Posterior cingulate gyrus (tissue), 11 donors: ENCODE measurements around the gene SLC24A3.

Experiments
- DNase-seq, 10 donors: peaks; one replicate each; pipeline versions ENCODE4 v3.0.0 to v3.0.0-alpha.2; 2020 to 2021; ENCODE audit warnings: mixed read lengths in 3 of 10
- intact Hi-C: fragments of 100-400 bp; cut with DNase I; formaldehyde crosslinking; loops from one replicate; pipeline ENCODE4 v1.15.1; 2023

Gene SLC24A3

DNA sequence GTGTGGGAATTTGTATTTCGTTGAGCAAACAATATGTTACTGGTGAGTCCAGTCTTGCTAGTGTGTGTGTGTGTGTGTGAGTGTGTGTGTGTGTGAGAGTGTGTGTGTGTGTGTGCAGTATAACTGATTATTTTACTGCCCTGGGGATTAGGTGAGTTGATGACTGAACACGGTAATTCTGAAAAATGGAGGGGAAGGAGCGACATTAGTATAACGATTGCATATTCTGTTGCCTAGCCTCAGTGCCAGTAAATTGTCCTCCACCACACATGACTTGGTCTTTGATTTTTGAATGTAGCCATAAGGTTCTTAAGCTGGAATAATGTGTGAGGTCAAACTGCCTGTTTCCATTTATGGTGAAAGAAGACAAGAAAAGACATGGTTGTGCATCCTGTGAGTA, 121.1 kb downstream of the SLC24A3 start:
- DNase-seq: no peak
- intact Hi-C loops: no loop called here

DNA sequence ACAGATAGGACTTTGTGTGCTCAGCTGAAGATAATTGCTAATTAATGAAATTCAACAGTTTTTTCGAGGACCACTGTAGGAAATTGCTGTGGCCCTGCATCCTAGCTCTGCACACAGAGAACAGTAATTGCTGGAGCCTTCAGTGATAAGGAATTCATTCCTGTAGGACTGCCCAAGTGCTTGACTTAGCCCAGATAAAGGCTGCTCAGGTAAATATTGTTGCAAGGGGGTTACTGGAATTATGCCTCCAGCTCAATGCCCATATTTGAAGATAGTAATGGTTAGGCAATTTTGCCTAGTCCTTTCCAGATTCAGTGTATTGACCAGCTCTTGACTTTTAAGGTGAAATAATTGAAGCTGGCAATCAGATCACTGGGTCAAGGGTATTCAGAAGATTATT, 122.9 kb downstream of the SLC24A3 start:
- intact Hi-C loops: no loop called here
- no peak for DNase-seq

- intact Hi-C loops: no loop called here
- no peak for DNase-seq
These were observed 123.5 kb downstream of the SLC24A3 start for GRCh38 chr20:19335916-19336315.

GRCh38 chr20:19336631-19337030, 124.2 kb downstream of the SLC24A3 start:
- DNase-seq: no peak
- intact Hi-C loops: no loop called here

DNA sequence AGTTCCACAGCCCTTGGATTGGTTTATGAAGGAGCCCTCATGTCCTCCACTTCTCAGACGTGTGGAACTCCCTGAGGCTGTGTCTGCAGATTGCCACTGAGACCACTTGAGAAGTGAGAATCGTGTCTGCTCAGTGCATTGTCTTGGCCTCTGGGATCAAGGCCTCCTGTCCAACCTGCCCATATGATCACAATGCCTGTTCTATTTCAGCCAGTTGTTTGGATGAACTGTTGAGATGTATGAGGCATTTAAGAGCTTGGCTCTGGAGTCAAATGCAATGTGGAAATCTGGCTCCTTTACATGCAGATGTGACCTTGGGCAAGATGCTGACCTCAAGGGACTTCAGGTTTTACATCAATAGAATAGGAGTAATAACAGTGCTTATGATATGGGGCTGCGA, 125.9 kb downstream of the SLC24A3 start:
- no peak for DNase-seq
- intact Hi-C loops: no loop called here

GRCh38 chr20:19338960-19339359, 126.5 kb downstream of the SLC24A3 start:
- intact Hi-C loops: no loop called here
- DNase-seq: no peak

DNA sequence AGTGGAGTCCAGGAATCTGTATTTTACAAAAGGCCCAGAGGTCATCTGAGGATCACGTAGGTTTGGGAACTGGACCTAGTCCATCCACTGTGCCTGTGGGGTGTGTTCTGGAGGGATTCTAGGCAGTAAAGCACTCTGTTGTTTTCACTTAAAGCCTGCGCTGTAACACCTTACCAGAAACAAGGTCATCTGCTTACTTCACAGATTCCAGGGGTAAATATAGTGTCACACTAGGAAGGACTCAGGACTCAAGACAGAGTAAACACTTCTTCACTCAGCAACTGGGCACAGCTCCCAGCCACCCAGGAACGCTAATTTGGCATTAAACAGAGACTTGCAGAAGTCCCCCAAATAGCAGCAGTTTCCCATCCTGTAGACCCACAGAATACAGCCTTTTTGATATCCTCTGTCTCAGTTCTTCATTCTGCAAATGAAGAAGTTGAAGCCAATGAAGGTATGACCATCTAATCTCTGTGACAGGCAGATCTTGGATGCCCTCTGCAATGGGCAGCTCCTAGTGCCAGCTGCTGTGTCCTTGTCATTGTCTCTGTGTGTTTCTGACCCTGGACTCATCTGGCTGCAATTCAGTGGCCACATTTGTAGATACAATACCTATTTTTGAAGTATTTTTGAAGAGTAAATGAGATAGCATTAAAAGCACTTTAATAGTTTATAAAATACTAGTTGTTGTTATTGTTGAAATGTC, 129.1 kb downstream of the SLC24A3 start:
- no peak for DNase-seq
- intact Hi-C loops: no loop called here

DNA sequence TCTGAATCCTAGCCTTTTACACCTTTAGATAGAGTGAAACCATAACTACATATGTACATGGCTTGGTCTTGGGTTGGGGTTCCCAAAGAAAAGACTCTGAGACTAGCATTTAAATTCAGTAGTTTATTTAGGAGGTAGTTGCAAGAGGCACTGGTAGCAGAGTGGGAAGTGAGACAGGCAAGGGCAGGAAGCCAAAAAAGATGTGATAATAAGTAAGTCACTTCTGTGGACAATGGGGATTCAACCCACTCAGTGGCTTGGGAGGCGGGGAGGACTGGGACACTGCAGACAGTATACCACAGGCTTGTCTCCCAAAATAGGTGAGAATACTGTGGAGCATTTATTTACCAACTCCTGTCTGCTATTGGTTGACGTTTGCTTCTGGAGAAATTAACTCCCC, 131.9 kb downstream of the SLC24A3 start:
- no peak for DNase-seq
- intact Hi-C loops: no loop called here

DNA sequence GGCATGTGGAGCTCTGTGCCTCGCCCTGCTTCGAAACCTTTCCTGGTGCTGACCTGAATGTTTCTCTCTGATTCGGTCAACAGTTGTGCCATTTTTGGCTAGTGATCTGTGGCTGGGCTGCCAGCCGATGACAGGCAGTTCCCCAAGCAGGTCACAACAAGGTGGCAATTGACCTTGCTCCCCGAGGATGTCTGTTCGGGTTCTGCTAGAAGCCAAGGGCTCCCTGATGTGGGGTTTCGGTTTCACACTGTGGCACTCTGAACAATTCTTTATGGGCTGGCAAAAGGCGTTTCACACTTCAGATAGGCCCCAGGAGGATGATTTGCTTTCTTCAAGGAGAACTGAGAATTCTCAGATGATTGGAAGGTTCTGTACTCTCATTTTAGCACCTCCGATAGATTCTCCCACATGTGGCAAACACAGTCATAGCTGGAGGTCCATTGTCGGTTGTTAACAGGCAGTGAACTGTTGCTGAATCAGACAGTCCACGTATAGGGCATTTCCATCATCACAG, 135.6 kb downstream of the SLC24A3 start:
- DNase-seq: no peak
- intact Hi-C loops: no loop called here

DNA sequence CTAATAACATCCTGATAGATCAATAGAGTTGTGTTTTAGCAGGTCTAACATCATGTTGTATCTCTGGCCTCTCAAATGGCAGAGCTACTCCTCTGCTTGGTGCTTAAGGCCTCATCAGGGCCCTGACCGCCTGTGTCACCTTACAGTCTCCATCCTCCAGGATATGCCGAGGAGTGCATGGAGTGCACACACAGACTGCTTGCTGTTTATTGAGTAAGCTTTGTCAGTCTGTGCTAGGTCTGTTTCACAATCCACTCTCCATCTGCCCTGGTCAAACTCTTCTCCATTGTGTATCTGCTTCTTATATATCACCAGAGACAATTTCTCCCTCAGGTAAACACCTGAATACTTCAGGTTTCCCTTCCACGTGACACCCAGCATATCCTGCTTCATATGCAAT, 136.1 kb downstream of the SLC24A3 start:
- intact Hi-C loops: no loop called here
- no peak for DNase-seq

DNA sequence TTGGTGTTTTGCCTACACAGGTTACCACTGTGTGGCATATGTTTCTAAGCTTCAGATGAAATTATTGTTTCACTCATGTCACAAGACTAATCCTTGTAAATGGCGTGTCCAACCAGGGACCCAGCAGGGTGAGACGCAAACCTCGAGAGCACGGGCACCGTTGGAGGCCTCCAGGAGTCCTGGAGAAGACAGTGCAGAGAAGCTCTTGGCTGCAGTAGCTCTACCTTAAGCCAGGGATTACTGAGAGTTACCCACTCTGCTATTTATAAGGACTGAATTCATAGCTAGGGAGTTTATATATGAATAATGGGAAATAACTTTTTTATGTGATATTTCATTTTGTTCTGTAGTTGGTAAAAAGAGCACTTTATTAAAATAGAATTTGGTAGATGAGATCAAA, 137.4 kb downstream of the SLC24A3 start:
- DNase-seq: no peak
- intact Hi-C loops: no loop called here

DNA sequence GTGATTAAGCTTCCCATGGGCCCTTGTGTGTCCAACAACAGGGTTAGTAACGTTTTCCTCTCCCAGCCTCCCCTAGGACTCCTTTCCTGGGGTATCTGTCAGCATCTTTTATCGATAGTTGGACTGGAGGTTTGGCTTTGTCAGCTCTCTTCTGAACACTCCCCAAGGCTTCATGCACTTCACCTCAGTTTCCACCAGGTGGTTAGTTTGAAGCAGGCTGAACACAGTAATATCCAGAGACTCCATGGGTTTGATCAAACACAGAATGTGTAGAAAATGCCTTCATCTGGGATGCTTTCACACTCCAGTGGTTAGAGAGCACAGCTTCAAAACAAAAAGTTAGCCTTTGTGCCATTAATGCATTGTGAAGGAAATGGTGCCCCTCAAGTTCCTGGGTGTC, 139.1 kb downstream of the SLC24A3 start:
- DNase-seq: no peak
- intact Hi-C loops: no loop called here

DNA sequence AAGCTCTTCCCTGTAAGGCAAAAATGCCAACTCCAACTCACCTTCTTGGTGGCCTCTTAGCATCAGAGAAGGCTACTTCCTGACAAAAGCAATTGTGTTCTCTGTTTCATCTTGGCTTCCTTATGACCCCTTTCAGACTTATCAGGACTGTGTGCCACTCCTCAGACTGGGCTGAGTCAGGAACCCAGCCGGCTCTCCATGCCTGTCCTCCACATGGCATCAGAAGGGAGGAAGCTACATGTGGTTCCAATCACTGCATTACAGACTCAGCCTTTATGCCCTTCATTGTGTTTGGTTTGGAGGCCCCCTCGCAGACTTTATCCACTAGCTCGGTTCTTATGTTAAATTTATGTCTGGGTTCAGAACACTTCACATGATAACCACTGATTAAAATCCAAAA, 142.5 kb downstream of the SLC24A3 start:
- intact Hi-C loops: no loop called here
- DNase-seq: no peak

DNA sequence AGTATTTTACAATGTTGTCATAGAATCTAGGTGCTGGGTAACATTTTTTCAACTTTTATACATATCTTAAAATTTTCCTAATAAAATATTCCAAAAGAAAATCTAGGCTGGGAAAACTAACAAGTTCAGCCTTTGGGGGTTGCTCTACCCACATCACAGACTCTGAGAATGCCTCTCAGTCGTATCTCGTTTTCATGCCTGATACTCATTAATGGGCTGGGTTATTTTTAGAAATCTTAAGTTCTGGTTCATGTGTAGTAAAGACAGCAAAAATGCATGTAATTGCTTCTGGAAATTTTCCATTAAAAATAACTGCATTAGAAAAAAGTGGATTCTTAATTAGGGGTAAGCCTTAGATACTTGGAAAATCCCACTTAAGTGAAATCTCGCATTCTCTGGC, 149.3 kb downstream of the SLC24A3 start:
- DNase-seq: no peak
- intact Hi-C loops: no loop called here

DNA sequence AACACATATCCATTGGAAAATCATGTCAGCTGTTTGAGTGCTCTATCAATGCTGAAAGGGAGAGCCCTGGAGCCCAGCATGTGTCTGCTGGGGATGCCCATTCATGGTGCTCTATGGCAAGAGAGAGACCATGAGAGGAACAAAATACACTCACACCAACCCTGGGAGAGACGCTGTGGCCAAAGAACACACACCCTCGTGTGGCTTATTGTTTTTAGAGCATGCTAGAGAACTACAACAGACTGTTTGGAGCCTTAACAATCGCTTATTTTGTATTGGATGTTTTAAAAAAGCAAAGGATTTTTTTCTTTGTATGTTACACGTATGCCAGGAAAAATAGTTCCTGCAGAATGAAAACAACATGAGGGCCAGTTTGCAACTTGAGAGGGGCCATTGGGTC, 151.0 kb downstream of the SLC24A3 start:
- intact Hi-C loops: no loop called here
- no peak for DNase-seq

DNA sequence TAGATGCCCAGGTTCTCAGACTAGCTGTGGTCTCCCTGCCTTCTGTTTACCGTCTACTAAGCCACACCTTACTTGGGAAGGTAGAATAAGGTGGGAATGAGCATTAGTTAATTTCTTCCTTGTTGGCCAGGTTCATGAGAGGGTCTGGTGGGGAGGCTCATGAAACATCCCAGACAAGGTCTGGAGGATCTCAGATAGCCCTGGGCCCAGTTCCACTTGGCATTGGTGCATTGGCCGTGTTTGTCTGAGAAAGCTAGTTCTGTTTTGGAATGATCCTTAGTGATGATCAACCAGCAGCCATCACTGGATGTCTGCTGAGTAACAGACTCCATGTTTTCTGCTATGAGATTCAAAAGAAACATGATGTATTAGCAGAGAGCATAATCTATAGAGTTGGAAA, 155.1 kb downstream of the SLC24A3 start:
- intact Hi-C loops: no loop called here
- no peak for DNase-seq

- intact Hi-C loops: no loop called here
- DNase-seq: peak in 9 of 10 donors; percentile 14 to 89 (median 40)
These were observed 155.9 kb downstream of the SLC24A3 start for GRCh38 chr20:19368351-19368750.

- DNase-seq: no peak
- intact Hi-C loops: no loop called here
These were observed 157.9 kb downstream of the SLC24A3 start for GRCh38 chr20:19370076-19371075.

- no peak for DNase-seq
- intact Hi-C loops: no loop called here
These were observed 158.7 kb downstream of the SLC24A3 start for GRCh38 chr20:19371112-19371511.

GRCh38 chr20:19374216-19374615, 161.8 kb downstream of the SLC24A3 start:
- DNase-seq: no peak
- intact Hi-C loops: no loop called here

- no peak for DNase-seq
- intact Hi-C loops: no loop called here
These were observed 163.0 kb downstream of the SLC24A3 start for GRCh38 chr20:19375395-19375794.

- intact Hi-C loops: no loop called here
- DNase-seq: no peak
These were observed 163.4 kb downstream of the SLC24A3 start for GRCh38 chr20:19375801-19376200.
